GM12878 (cell line): ENCODE data around the gene ACAP2. TPM values are rescaled to one million over a fixed set of nuclear protein-coding genes. Genes with fewer than 3 reads are reported as not detected.

Experiments
- ATAC-seq: fragments of 200-7000 bp; cut with Tn5 transposase; 3 replicates; pipeline ENCODE4 v1.9.1; 2020; ENCODE audit warnings: mild to moderate bottlenecking, moderate library complexity
- BruUV-seq: library from RNA; stranded (reverse); fragments of 400-500 nt; replicated peaks from 2 replicates; lab custom pipeline; 2021; lab: Mats Ljungman, UMichigan
- CTCF ChIA-PET: fragments of 300-600 bp; sonication (Branson Sonifier 250); formaldehyde crosslinking; extraction: SDS; loops from one replicate; lab custom pipeline; 2021; ENCODE audit warnings: inconsistent platforms; lab: Yijun Ruan, JAX
- POLR2A ChIA-PET: fragments of 350-600 bp; formaldehyde crosslinking; extraction: SDS; loops from one replicate; lab custom pipeline; 2021; ENCODE audit warnings: inconsistent platforms; lab: Charles Lee
- RAD21 ChIA-PET: fragments of 300-600 bp; sonication (Branson Sonifier 250); formaldehyde crosslinking; loops from one replicate; lab custom pipeline; 2023; ENCODE audit warnings: antibody characterized with exemption; ENCODE audit not compliant: unreplicated experiment; lab: Charles Lee
- SMC1A ChIA-PET: fragments of 300-600 bp; sonication (Branson Sonifier 250); formaldehyde crosslinking; loops from one replicate; lab custom pipeline; 2023; ENCODE audit not compliant: unreplicated experiment, uncharacterized antibody; lab: Charles Lee
- DNase-seq: peaks from one replicate; pipeline ENCODE4 v3.0.0-alpha.2; 2011; ENCODE audit warnings: low read depth, low spot score
- FAIRE-seq: peaks from 3 replicates; lab custom pipeline; 2011; peaks lifted over from hg19 to GRCh38; lab: Jason Lieb, UNC
- H2AFZ ChIP-seq: 2 replicates; pipeline ENCODE4 v1.6.0; 2011; ENCODE audit warnings: low read depth, low read length, control low read depth; ENCODE audit not compliant: control insufficient read depth
- H3K27ac ChIP-seq: 2 replicates; pipeline ENCODE4 v1.5.1; 2011; ENCODE audit warnings: control low read depth; ENCODE audit not compliant: control insufficient read depth, insufficient read depth
- H3K27me3 ChIP-seq, 2 experiments: replicated peaks in 1 of 2; 2 replicates each; pipeline versions ENCODE4 v1.6.0 to v1.6.1; 2011; ENCODE audit warnings: low read length in 1 of 2; ENCODE audit not compliant: control insufficient read depth in 2 of 2, insufficient read depth in 2 of 2
- H3K36me3 ChIP-seq, 2 experiments: 2 replicates each; pipeline ENCODE4 v1.5.1; 2011; ENCODE audit warnings: low read length in 1 of 2; ENCODE audit not compliant: control insufficient read depth in 2 of 2, insufficient read depth in 2 of 2
- H3K4me1 ChIP-seq: 2 replicates; pipeline ENCODE4 v1.6.1; 2011; ENCODE audit warnings: mild to moderate bottlenecking, low read length, moderate library complexity, mixed read lengths; ENCODE audit not compliant: control insufficient read depth, insufficient read depth
- H3K4me2 ChIP-seq: 2 replicates; pipeline ENCODE4 v1.6.0; 2011; ENCODE audit warnings: control low read depth; ENCODE audit not compliant: control insufficient read depth, insufficient read depth
- H3K4me3 ChIP-seq: fragments of 200-600 bp; sonication (generic); 2 replicates; pipeline ENCODE4 v1.5.1; 2016
- H3K79me2 ChIP-seq: 2 replicates; pipeline ENCODE4 v1.6.0; 2011; ENCODE audit warnings: low read length; ENCODE audit not compliant: control insufficient read depth, insufficient read depth
- H3K9ac ChIP-seq: 2 replicates; pipeline ENCODE4 v1.8.0; 2011; ENCODE audit warnings: low read length, control low read depth, mixed read lengths; ENCODE audit not compliant: control insufficient read depth, insufficient read depth
- H3K9me3 ChIP-seq: replicated peaks from 3 replicates; pipeline ENCODE4 v1.5.1; 2011; ENCODE audit warnings: mild to moderate bottlenecking, low read length; ENCODE audit not compliant: control insufficient read depth, insufficient read depth
- H4K20me1 ChIP-seq: 2 replicates; pipeline ENCODE4 v1.6.0; 2011; ENCODE audit not compliant: control insufficient read depth, insufficient read depth
- BACH1 ChIP-seq: fragments of 450-650 bp; IDR thresholded peaks from 2 replicates; pipeline ENCODE4 v1.6.1; 2017; ENCODE audit warnings: mild to moderate bottlenecking, borderline replicate concordance
- GABPA ChIP-seq: IDR thresholded peaks from 2 replicates; pipeline ENCODE4 v1.6.1; 2014; ENCODE audit warnings: antibody characterized with exemption, low read depth, mild to moderate bottlenecking, inconsistent platforms
- LARP7 ChIP-seq: fragments of 450-650 bp; IDR thresholded peaks from 2 replicates; pipeline ENCODE4 v1.6.1; 2017; ENCODE audit warnings: mild to moderate bottlenecking
- NR2C1 ChIP-seq: fragments of 450-650 bp; IDR thresholded peaks from 2 replicates; pipeline ENCODE4 v1.6.1; 2017; ENCODE audit warnings: antibody characterized with exemption, mild to moderate bottlenecking, moderate library complexity
- NR2F1 ChIP-seq: fragments of 450-650 bp; conservative IDR thresholded peaks from 2 replicates; pipeline ENCODE4 v1.6.1; 2017; ENCODE audit warnings: mild to moderate bottlenecking
- TAF1 ChIP-seq: IDR thresholded peaks from 2 replicates; pipeline ENCODE4 v1.6.1; 2011; ENCODE audit warnings: mild to moderate bottlenecking, low read depth, low read length, borderline replicate concordance
- TBL1XR1 ChIP-seq: IDR thresholded peaks from 2 replicates; pipeline ENCODE4 v1.6.1; 2012; ENCODE audit warnings: low read depth, low read length, improper control_type of control experiment
- WGBS: methylation state at CpG from one replicate; pipeline ENCODE4 v1.1.6; 2016; ENCODE audit warnings: low lambda C conversion rate; ENCODE audit not compliant: insufficient replicate concordance, insufficient coverage; ENCODE audit errors: missing lambda C conversion rate; 5-methylcytosine and 5-hydroxymethylcytosine counted together
- in situ Hi-C: fragments of 300-500 bp; cut with MboI; formaldehyde crosslinking; loops from 9 replicates; pipeline ENCODE4 v1.14.3; 2018; ENCODE audit warnings: mixed read lengths
- intact Hi-C: fragments of 100-400 bp; cut with micrococcal nuclease; formaldehyde crosslinking; loops from one replicate; pipeline ENCODE4 v1.14.2; 2022; ENCODE audit not compliant: unreplicated experiment
- polyA plus RNA-seq, 11 experiments: library from polyadenylated mRNA; depleted of rRNA in 4 of 11; unstranded in 6 of 11; stranded (reverse) in 5 of 11; fragments of >200 nt; fragmentation: Nextera tagmentation in 4 of 11; fragmentation: Illumina TruSeq in 1 of 11; extraction: Ambion mirVana in 4 of 11; extraction: Trizol in 1 of 11; gene quantifications; 1 replicate in 1 of 11; 2 replicates in 10 of 11; pipeline versions ENCODE4 v1.2.1 to v1.2.3, GENCODE V29; 2011 to 2016; ENCODE audit warnings: inconsistent platforms in 2 of 11, missing spikeins in 2 of 11, low read depth in 1 of 11
- total RNA-seq, 4 experiments: library from RNA; depleted of rRNA in 3 of 4; stranded (reverse); fragments of >200 nt in 3 of 4; fragmentation: Illumina TruSeq in 1 of 4; extraction: Trizol in 1 of 4; gene quantifications; 2 replicates each; pipeline versions ENCODE4 v1.2.1 to v1.2.3, GENCODE V29; 2013 to 2021
- TF ChIP-seq, protein P1 (sequence below): fragments of 150-350 bp; IDR thresholded peaks from 2 replicates; pipeline ENCODE4 v1.6.1; 2014; ENCODE audit warnings: mild to moderate bottlenecking, low read depth, low read length
- TF ChIP-seq, protein P2 (sequence below): IDR thresholded peaks from 2 replicates; pipeline ENCODE4 v1.6.1; 2011; ENCODE audit warnings: low read depth, low read length, improper control_type of control experiment, borderline replicate concordance
- TF ChIP-seq, protein P3 (sequence below): fragments of 450-650 bp; formaldehyde crosslinking; IDR thresholded peaks from 2 replicates; pipeline ENCODE4 v1.4.0; 2022; ENCODE audit warnings: mild to moderate bottlenecking, moderate library complexity

The ACAP2 gene
- total and polyA plus RNA-seq, 10 of the 15 experiments (the other 5 are each of a cell fraction or from before 2014, with no cell fraction given) = 7.1 to 53.8 (median 35.7) TPM

GRCh38 chr3:195447201-195447600 is 4.4 kb upstream of the ACAP2 start:
- WGBS = 93% methylated on average over 6 of the region's 6 CpGs
- ATAC-seq (no peak), DNase-seq (no peak), FAIRE-seq (no peak)
- Histone ChIP-seq H3K36me3 (no peaks in the 10 kb centered on the region), H3K4me1 (peaks cover 7% of the 10 kb centered on the region), H3K9me3 (no peaks in the 10 kb centered on the region), H4K20me1 (no peaks in the 10 kb centered on the region), H2AFZ (no peak overlapping the region), H3K4me2 (no peak overlapping the region), H3K4me3 (no peak overlapping the region), H3K27me3 (no peaks in the 10 kb centered on the region; a peak in 1 of 4 replicates), H3K27ac (no peak overlapping the region), H3K9ac (no peak overlapping the region), H3K79me2 (peaks cover 6% of the 10 kb centered on the region)
- intact Hi-C loops = no loop called here
- ChIA-PET POLR2A (interaction anchor here (0.7 kb wide), 1 partner anchor 327 kb away, joined by 3 read pairs; no protein-coding TSS in a partner anchor), RAD21 (no interaction called here), SMC1A (interaction anchor here (0.8 kb wide), 1 partner anchor 85 kb away, joined by 3 read pairs; no protein-coding TSS in a partner anchor), CTCF (interaction anchor here (1.8 kb wide), 1 partner anchor 176 kb away, joined by 6 read pairs; the partner anchor contains the start of gene XXYLT1)
- no TSS peak for BruUV-seq
- in situ Hi-C loops = loop anchor here (10.0 kb wide), 1 partner anchor 772 kb away; the partner anchor contains the start of gene LSG1
- TF ChIP-seq, protein P1, sequence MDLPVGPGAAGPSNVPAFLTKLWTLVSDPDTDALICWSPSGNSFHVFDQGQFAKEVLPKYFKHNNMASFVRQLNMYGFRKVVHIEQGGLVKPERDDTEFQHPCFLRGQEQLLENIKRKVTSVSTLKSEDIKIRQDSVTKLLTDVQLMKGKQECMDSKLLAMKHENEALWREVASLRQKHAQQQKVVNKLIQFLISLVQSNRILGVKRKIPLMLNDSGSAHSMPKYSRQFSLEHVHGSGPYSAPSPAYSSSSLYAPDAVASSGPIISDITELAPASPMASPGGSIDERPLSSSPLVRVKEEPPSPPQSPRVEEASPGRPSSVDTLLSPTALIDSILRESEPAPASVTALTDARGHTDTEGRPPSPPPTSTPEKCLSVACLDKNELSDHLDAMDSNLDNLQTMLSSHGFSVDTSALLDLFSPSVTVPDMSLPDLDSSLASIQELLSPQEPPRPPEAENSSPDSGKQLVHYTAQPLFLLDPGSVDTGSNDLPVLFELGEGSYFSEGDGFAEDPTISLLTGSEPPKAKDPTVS = no peak
- TF ChIP-seq, protein P2, sequence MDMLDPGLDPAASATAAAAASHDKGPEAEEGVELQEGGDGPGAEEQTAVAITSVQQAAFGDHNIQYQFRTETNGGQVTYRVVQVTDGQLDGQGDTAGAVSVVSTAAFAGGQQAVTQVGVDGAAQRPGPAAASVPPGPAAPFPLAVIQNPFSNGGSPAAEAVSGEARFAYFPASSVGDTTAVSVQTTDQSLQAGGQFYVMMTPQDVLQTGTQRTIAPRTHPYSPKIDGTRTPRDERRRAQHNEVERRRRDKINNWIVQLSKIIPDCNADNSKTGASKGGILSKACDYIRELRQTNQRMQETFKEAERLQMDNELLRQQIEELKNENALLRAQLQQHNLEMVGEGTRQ = no peak
- TF ChIP-seq NR2F1 = no peak
- no peak for TF ChIP-seq BACH1
- TF ChIP-seq GABPA = no peak
- TF ChIP-seq LARP7 = no peak
- no peak for TF ChIP-seq TBL1XR1
- TF ChIP-seq, protein P3, sequence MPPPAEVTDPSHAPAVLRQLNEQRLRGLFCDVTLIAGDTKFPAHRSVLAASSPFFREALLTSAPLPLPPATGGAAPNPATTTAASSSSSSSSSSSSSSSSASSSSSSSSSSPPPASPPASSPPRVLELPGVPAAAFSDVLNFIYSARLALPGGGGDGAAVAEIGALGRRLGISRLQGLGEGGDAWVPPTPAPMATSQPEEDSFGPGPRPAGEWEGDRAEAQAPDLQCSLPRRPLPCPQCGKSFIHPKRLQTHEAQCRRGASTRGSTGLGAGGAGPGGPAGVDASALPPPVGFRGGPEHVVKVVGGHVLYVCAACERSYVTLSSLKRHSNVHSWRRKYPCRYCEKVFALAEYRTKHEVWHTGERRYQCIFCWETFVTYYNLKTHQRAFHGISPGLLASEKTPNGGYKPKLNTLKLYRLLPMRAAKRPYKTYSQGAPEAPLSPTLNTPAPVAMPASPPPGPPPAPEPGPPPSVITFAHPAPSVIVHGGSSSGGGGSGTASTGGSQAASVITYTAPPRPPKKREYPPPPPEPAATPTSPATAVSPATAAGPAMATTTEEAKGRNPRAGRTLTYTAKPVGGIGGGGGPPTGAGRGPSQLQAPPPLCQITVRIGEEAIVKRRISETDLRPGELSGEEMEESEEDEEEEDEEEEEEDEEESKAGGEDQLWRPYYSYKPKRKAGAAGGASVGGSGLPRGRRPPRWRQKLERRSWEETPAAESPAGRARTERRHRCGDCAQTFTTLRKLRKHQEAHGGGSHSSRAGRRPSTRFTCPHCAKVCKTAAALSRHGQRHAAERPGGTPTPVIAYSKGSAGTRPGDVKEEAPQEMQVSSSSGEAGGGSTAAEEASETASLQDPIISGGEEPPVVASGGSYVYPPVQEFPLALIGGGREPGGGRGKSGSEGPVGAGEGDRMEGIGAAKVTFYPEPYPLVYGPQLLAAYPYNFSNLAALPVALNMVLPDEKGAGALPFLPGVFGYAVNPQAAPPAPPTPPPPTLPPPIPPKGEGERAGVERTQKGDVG (CRISPR knock-in tag) = no peak
- no peak for TF ChIP-seq TAF1
- TF ChIP-seq NR2C1 = no peak
